T47D (cell line): Measurements from ENCODE around the gene CDH12.

ENCODE experiments used
- DNase-seq, 2 experiments: peaks; one replicate each; pipeline versions ENCODE4 v3.0.0 to v3.0.0-alpha.2; 2011 to 2012; ENCODE audit warnings: low read depth in 1 of 2, low spot score in 1 of 2
- JUND ChIP-seq: IDR thresholded peaks from 2 replicates; pipeline ENCODE4 v1.6.1; 2012; ENCODE audit warnings: low read depth
- in situ Hi-C: cut with HindIII; loops from 2 replicates; pipeline ENCODE4 v1.10.0; 2016; ENCODE audit warnings: low sequenced_read_pairs, low pct_unique_long_range_greater_than_20kb

The CDH12 gene

DNA sequence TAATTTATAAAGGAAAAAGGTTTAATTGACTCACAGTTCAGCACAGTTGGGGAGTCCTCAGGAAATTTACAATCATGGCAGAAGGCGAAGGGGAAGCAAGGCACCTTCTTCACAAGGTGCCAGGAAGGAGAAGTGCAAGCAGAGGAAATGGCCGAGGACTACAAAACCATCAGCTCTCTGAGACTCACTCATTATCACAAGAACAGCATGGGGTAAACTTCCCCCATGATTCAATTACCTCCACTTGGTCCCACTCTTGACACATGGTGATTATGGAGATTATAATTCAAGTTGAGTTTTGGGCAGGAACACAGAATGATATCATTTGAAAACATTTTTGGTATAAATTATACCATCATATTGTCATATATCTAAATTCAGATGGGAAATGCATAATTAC lies 934.7 kb downstream of the CDH12 start:
- in situ Hi-C loops: no loop called here
- no peak for TF ChIP-seq JUND
- DNase-seq: no peak

DNA sequence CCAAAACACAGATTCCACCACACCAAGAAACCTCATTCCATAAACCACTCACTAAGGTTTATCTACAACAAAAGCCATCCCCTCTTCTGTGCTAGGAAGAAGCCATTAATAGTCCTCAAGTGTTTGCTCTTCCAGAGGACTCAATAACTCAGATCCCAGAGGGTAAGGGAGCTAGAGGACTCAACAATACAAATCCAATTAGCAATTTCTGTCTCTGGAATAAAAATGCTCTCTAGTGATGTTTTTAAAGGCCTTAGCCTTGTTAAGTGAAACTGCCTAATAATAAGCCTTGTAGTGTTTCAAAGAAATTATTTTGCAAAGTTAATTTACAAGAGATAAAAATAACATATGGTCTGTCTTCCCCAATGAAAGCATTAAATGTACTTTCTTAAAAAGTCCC lies 942.4 kb downstream of the CDH12 start:
- no peak for TF ChIP-seq JUND
- no peak for DNase-seq

GRCh38 chr5:21895766-21896350 lies 957.3 kb downstream of the CDH12 start:
- DNase-seq: no peak
- in situ Hi-C loops: no loop called here
- TF ChIP-seq JUND: no peak

More for the DNA sequence above, 942.4 kb downstream of the CDH12 start:
- in situ Hi-C loops: no loop called here

GRCh38 chr5:21893161-21893560 lies 960.0 kb downstream of the CDH12 start:
- DNase-seq: no peak
- in situ Hi-C loops: no loop called here
- TF ChIP-seq JUND: no peak

DNA sequence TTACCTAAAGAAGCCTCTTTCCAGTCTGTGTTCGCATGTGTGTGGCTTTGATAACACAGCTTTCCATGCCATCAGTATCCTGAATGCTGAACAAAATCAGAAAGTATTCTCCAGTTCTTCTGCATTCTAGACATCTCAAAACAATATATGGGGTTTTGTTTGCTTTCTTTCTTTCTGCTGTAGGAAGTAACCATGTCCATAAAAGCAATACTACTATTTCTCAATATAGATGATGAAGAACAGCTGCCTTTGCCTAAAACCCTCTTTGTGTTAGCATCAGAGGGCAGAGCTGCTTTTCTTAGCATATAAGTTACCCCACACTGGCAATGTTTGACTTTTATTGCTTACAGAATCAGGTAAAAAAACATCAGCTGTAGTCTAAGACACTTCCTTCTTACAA lies 963.6 kb downstream of the CDH12 start:
- no peak for DNase-seq
- in situ Hi-C loops: no loop called here
- no peak for TF ChIP-seq JUND

- in situ Hi-C loops: no loop called here
- no peak for TF ChIP-seq JUND
- DNase-seq: no peak
These were observed 970.9 kb downstream of the CDH12 start for GRCh38 chr5:21882074-21882745.

DNA sequence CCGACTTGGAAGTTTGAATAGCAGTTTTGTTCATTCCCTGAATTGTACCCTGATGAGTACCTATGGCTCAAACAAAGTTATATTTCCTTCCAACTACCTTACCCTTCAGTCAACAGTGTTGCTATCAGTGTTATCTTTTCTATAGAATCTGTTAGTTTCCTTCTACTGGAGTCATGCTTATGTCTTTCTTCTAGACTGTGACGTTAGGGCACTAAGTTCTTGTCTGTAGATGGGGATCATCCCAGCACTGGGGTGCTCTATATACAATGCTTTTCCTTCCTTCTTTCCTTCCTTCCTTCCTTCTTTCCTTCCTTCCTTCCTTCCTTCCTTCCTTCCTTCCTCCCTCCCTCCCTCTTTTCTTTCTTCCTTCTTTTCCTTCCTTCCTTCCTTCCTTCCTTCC lies 973.0 kb downstream of the CDH12 start:
- no peak for DNase-seq
- in situ Hi-C loops: no loop called here

GRCh38 chr5:21862986-21863385 lies 990.2 kb downstream of the CDH12 start:
- in situ Hi-C loops: no loop called here
- TF ChIP-seq JUND: no peak
- DNase-seq: no peak

More for the DNA sequence above, 973.0 kb downstream of the CDH12 start:
- no peak for TF ChIP-seq JUND

DNA sequence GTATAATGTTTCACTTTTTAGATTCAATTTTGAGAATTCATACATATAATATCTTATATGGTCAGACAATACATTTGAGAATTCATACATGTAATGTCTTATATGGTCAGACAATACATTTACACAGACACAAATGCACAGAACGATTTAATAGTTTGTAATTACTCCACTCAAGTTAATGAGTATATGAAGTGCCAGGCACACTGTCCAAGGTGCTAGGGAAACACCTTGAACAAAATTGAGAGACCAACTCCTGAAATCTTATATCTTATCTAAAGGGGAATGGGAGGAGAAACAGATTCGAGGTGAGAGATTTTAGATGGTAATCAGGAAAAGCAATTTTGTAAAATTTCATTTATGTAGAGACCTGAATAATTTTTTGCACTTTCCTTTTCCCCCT lies 994.7 kb downstream of the CDH12 start:
- in situ Hi-C loops: no loop called here
- DNase-seq: no peak
- no peak for TF ChIP-seq JUND

GRCh38 chr5:21856987-21857386 lies 996.2 kb downstream of the CDH12 start:
- DNase-seq: no peak
- in situ Hi-C loops: no loop called here
- TF ChIP-seq JUND: no peak

DNA sequence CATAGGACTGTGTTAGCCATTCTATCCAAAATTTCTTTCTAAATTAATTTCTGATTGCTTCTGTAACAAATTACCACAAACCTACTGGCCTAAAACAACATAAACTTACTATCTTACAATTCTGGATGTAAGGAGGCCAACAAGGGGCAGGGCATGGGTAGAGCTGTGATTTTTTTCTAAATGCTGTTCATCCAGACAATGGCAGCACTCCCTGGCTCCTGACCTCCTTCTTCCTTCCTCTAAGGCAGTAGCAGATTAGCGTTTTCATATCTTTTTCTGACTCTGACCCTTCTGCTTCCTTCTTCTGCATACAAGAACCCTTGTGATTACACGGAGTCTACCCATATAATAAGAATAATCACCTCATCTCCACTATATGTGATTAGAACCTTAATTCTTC lies 1005.8 kb downstream of the CDH12 start:
- DNase-seq: no peak
- no peak for TF ChIP-seq JUND
- in situ Hi-C loops: no loop called here

DNA sequence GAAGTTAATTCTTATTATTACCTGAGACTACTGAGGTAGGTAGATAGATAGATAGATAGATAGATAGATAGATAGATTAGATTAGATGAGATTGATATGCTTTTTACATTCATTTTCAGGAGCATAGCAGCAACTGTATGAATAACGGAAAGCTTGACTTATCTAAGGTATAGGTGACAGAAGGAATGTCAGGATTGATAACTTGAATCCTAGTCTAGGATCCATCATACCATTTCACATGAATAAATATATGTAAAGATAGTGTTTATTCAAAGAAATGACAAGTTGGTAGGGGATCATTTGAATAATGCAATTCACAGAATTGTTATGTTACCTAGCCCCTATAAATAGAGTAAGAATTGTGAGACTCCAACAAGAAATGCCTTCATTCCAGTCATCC lies 1008.2 kb downstream of the CDH12 start:
- in situ Hi-C loops: no loop called here
- TF ChIP-seq JUND: no peak

DNA sequence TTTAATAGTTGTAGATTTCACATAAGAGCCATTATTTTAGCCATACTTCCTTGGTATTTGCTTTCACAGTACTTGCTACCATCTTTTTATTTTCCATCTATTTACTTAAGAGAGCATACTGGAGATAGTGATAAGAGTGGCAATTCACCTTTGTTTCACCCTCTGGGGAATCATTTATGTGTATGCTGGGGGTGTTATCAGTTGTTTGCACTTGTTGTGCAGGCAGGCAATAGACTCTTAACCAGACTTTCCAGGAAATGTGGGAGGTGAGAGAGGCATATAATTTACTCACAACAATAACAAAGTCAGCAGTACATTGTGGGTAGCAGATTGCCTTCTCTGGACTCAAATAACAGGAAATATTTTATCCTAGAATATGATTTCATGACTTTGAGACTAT lies 1018.3 kb downstream of the CDH12 start:
- DNase-seq: no peak
- in situ Hi-C loops: no loop called here
- no peak for TF ChIP-seq JUND

More for the DNA sequence above, 1008.2 kb downstream of the CDH12 start:
- no peak for DNase-seq
